Body of pancreas (tissue), 4 donors: Measurements from ENCODE around the gene KCNQ4.

Experiments
- CTCF ChIP-seq, 7 experiments: fragments of 450-650 bp in 4 of 7; fragments of 200-600 bp in 3 of 7; sonication (generic) in 3 of 7; IDR thresholded peaks; one replicate each; pipeline ENCODE4 v1.5.1; 2016 to 2019; ENCODE audit warnings: antibody characterized with exemption in 7 of 7
- POLR2A ChIP-seq, 3 donors: fragments of 450-650 bp; IDR thresholded peaks; one replicate each; pipeline ENCODE4 v1.6.1; 2016; ENCODE audit warnings: antibody characterized with exemption in 3 of 3, mild to moderate bottlenecking in 2 of 3

GRCh38 chr1:40795811-40796586, 12.4 kb downstream of the KCNQ4 start:
- TF ChIP-seq CTCF (IDR thresholded peaks at IDR 0.05) (no peak), POLR2A (IDR thresholded peaks at IDR 0.05) (no peak)
